H9 (cell line): ENCODE measurements around the gene GPRIN1. TPM values are rescaled to one million over a fixed set of nuclear protein-coding genes. Genes with fewer than 3 reads are reported as not detected.

Source experiments
- DNase-seq: peaks from one replicate; pipeline ENCODE4 v3.0.0-alpha.2; 2017
- H2AFZ ChIP-seq: one replicate; pipeline ENCODE4 v1.6.1; 2013; ENCODE audit warnings: mild to moderate bottlenecking, low read length, control low read depth, moderate library complexity
- H2AK5ac ChIP-seq: 2 replicates; pipeline ENCODE4 v1.6.1; 2013; ENCODE audit warnings: low read length, control low read depth, mixed read lengths; ENCODE audit not compliant: insufficient read length
- H2BK120ac ChIP-seq: one replicate; pipeline ENCODE4 v1.6.1; 2013; ENCODE audit warnings: low read depth, mild to moderate bottlenecking, low read length, control low read depth, inconsistent platforms; ENCODE audit not compliant: poor library complexity, severe bottlenecking
- H2BK12ac ChIP-seq: 2 replicates; pipeline ENCODE4 v1.6.1; 2013; ENCODE audit warnings: low read length, control low read depth, mixed read lengths, low read depth; ENCODE audit not compliant: insufficient read length
- H2BK15ac ChIP-seq: 2 replicates; pipeline ENCODE4 v1.6.1; 2013; ENCODE audit warnings: low read depth, low read length, control low read depth
- H2BK20ac ChIP-seq: one replicate; pipeline ENCODE4 v1.6.1; 2013; ENCODE audit warnings: low read depth, mild to moderate bottlenecking, low read length, control low read depth, inconsistent platforms; ENCODE audit not compliant: poor library complexity, severe bottlenecking
- H2BK5ac ChIP-seq: 2 replicates; pipeline ENCODE4 v1.6.1; 2013; ENCODE audit warnings: low read length, control low read depth, mixed read lengths; ENCODE audit not compliant: insufficient read length
- H3K14ac ChIP-seq: 2 replicates; pipeline ENCODE4 v1.6.1; 2013; ENCODE audit warnings: low read length, control low read depth; ENCODE audit not compliant: insufficient read depth
- H3K18ac ChIP-seq: 2 replicates; pipeline ENCODE4 v1.6.1; 2013; ENCODE audit warnings: low read depth, mild to moderate bottlenecking, mixed read lengths, low read length, control low read depth; ENCODE audit not compliant: insufficient read length
- H3K23ac ChIP-seq: 2 replicates; pipeline ENCODE4 v1.6.1; 2013; ENCODE audit warnings: low read length, control low read depth, mixed read lengths, low read depth; ENCODE audit not compliant: insufficient read length
- H3K23me2 ChIP-seq: 2 replicates; pipeline ENCODE4 v1.6.1; 2013; ENCODE audit warnings: low read depth, mild to moderate bottlenecking, mixed read lengths, low read length, control low read depth; ENCODE audit not compliant: insufficient read length, poor library complexity, severe bottlenecking
- H3K27ac ChIP-seq: 2 replicates; pipeline ENCODE4 v1.5.1; 2013; ENCODE audit warnings: low read length, control low read depth, mixed read lengths, low read depth; ENCODE audit not compliant: insufficient read length
- H3K27me3 ChIP-seq: 2 replicates; pipeline ENCODE4 v1.6.1; 2013; ENCODE audit warnings: low read length, control low read depth, inconsistent platforms; ENCODE audit not compliant: insufficient read depth
- H3K4ac ChIP-seq: 2 replicates; pipeline ENCODE4 v1.6.1; 2013; ENCODE audit warnings: low read depth, mild to moderate bottlenecking, control low read depth, inconsistent platforms, low read length, moderate library complexity
- H3K4me1 ChIP-seq: 2 replicates; pipeline ENCODE4 v1.6.1; 2013; ENCODE audit warnings: low read length, control low read depth, inconsistent platforms; ENCODE audit not compliant: insufficient read depth
- H3K4me2 ChIP-seq: 2 replicates; pipeline ENCODE4 v1.6.1; 2013; ENCODE audit warnings: low read length, control low read depth, mixed read lengths; ENCODE audit not compliant: insufficient read length, insufficient read depth
- H3K56ac ChIP-seq: 2 replicates; pipeline ENCODE4 v1.6.1; 2013; ENCODE audit warnings: low read depth, mild to moderate bottlenecking, mixed read lengths, low read length, control low read depth; ENCODE audit not compliant: insufficient read length
- H3K79me1 ChIP-seq: 2 replicates; pipeline ENCODE4 v1.6.1; 2013; ENCODE audit warnings: low read depth, mild to moderate bottlenecking, moderate library complexity, low read length, control low read depth, inconsistent platforms; ENCODE audit not compliant: insufficient read depth, poor library complexity, severe bottlenecking
- H3K79me2 ChIP-seq: 2 replicates; pipeline ENCODE4 v1.6.1; 2013; ENCODE audit warnings: low read length, control low read depth, inconsistent platforms; ENCODE audit not compliant: insufficient read depth
- H3K9ac ChIP-seq: 2 replicates; pipeline ENCODE4 v1.6.1; 2013; ENCODE audit warnings: low read length, control low read depth, mixed read lengths; ENCODE audit not compliant: insufficient read length; ENCODE audit errors: extremely low read depth
- H3K9me3 ChIP-seq: one replicate; pipeline ENCODE4 v1.6.1; 2013; ENCODE audit warnings: low read depth, low read length, inconsistent platforms; ENCODE audit not compliant: control insufficient read depth
- H3T11ph ChIP-seq: one replicate; pipeline ENCODE4 v1.6.1; 2013; ENCODE audit warnings: mild to moderate bottlenecking, low read length, control low read depth, inconsistent platforms
- H4K20me1 ChIP-seq: one replicate; pipeline ENCODE4 v1.6.1; 2013; ENCODE audit not compliant: control insufficient read depth, insufficient read length, insufficient read depth
- H4K5ac ChIP-seq: 2 replicates; pipeline ENCODE4 v1.6.1; 2013; ENCODE audit warnings: low read depth, mild to moderate bottlenecking, mixed read lengths, low read length, control low read depth; ENCODE audit not compliant: insufficient read length
- H4K8ac ChIP-seq: replicated peaks from 2 replicates; pipeline ENCODE4 v1.6.1; 2013; ENCODE audit warnings: low read length, control low read depth, mixed read lengths, low read depth; ENCODE audit not compliant: insufficient read length
- H4K91ac ChIP-seq: 2 replicates; pipeline ENCODE4 v1.6.1; 2013; ENCODE audit warnings: low read depth, mild to moderate bottlenecking, moderate library complexity, mixed read lengths, low read length, control low read depth; ENCODE audit not compliant: insufficient read length
- H3K27ac Mint-ChIP-seq, 3 experiments: 2 replicates in 2 of 3; 3 replicates in 1 of 3; pipeline ENCODE4 v1.8.0; 2020 to 2021; ENCODE audit warnings: mixed read lengths in 3 of 3, mild to moderate bottlenecking in 1 of 3, moderate library complexity in 1 of 3
- H3K27me3 Mint-ChIP-seq: 2 replicates; pipeline ENCODE4 v1.8.0; 2021; ENCODE audit warnings: low read depth, mild to moderate bottlenecking, moderate library complexity, mixed read lengths
- H3K36me3 Mint-ChIP-seq, 3 experiments: 2 replicates in 2 of 3; 3 replicates in 1 of 3; pipeline ENCODE4 v1.8.0; 2020 to 2021; ENCODE audit warnings: low read depth in 3 of 3, mixed read lengths in 3 of 3; ENCODE audit not compliant: insufficient read depth in 1 of 3
- H3K4me1 Mint-ChIP-seq, 2 experiments: 2 replicates each; pipeline ENCODE4 v1.8.0; 2020; ENCODE audit warnings: mixed read lengths in 2 of 2
- H3K4me3 Mint-ChIP-seq, 2 experiments: 2 replicates in 1 of 2; 3 replicates in 1 of 2; pipeline ENCODE4 v1.8.0; 2020 to 2021; ENCODE audit warnings: mild to moderate bottlenecking in 2 of 2, mixed read lengths in 2 of 2, moderate library complexity in 1 of 2
- H3K9me3 Mint-ChIP-seq, 2 experiments: 2 replicates in 1 of 2; 3 replicates in 1 of 2; pipeline ENCODE4 v1.8.0; 2020; ENCODE audit warnings: mild to moderate bottlenecking in 2 of 2, mixed read lengths in 2 of 2, moderate library complexity in 1 of 2
- CTCF ChIP-seq: fragments of 200-600 bp; sonication (generic); conservative IDR thresholded peaks from 3 replicates; pipeline ENCODE4 v1.8.0; 2021; ENCODE audit warnings: antibody characterized with exemption, mild to moderate bottlenecking
- WGBS: extraction: QIAGEN DNeasy Blood & Tissue Kit; methylation state at CpG from one replicate; pipeline ENCODE4 v1.1.7; 2013; ENCODE audit warnings: missing lambda C conversion rate, low lambda C conversion rate, mixed read lengths; ENCODE audit not compliant: insufficient read length; ENCODE audit errors: extremely low coverage; 5-methylcytosine and 5-hydroxymethylcytosine counted together
- total RNA-seq: library from RNA; stranded (reverse); gene quantifications from 2 replicates; pipeline ENCODE4 v1.2.1, GENCODE V29; 2021

GPRIN1 gene
- total RNA-seq, 1 experiment from 2014 or later: 10.8 TPM

GRCh38 chr5:176659512-176659839, 49.5 kb upstream of the GPRIN1 start:
- H3K36me3 Mint-ChIP-seq: peaks cover 0 to 19% (median 14%) of the 10 kb centered on the region in 3 experiments; a peak in 5 of 7 replicates
- Histone ChIP-seq H3K4me2 (no peak overlapping the region), H3K23ac (no peak overlapping the region), H2BK5ac (no peak overlapping the region), H3K14ac (no peak overlapping the region), H4K20me1 (no peaks in the 10 kb centered on the region), H4K5ac (no peak overlapping the region), H3K4ac (no peak overlapping the region), H2BK20ac (no peak overlapping the region), H3K4me1 (no peaks in the 10 kb centered on the region; the same call in 1 of the 2 replicates), H3K27ac (no peak overlapping the region), H3K18ac (no peak overlapping the region), H2AK5ac (no peak overlapping the region), H3K56ac (no peak overlapping the region), H3K79me2 (no peaks in the 10 kb centered on the region), H2BK12ac (no peak overlapping the region), H4K91ac (no peak overlapping the region), H3T11ph (no peak overlapping the region), H4K8ac (no peak overlapping the region), H3K23me2 (no peaks in the 10 kb centered on the region), H3K27me3 (no peaks in the 10 kb centered on the region), H2BK15ac (no peak overlapping the region), H2AFZ (no peak overlapping the region), H3K79me1 (no peaks in the 10 kb centered on the region), H3K9ac (no peak overlapping the region), H2BK120ac (no peak overlapping the region), H3K9me3 (no peaks in the 10 kb centered on the region)
- TF ChIP-seq CTCF: no peak
- H3K4me3 Mint-ChIP-seq: no peak overlapping the region
- no peaks in the 10 kb centered on the region; the same call in 1 of the 2 replicates for H3K27me3 Mint-ChIP-seq
- no peak for DNase-seq
- no peak overlapping the region for H3K27ac Mint-ChIP-seq
- WGBS: 100% methylated on average over 3 of the region's 7 CpGs
- peaks cover 10 to 18% of the 10 kb centered on the region in 2 experiments for H3K4me1 Mint-ChIP-seq
- H3K9me3 Mint-ChIP-seq: no peaks in the 10 kb centered on the region
